Adipocyte (in vitro differentiated cells): Measurements from ENCODE around the gene TFF2.

ENCODE experiments used
- DNase-seq: peaks from one replicate; pipeline ENCODE4 v3.0.0-alpha.2; 2015; ENCODE audit warnings: low read depth
- H3K27me3 ChIP-seq: replicated peaks from 2 replicates; pipeline ENCODE4 v1.7.0; 2013; ENCODE audit warnings: mild to moderate bottlenecking, low read length, moderate library complexity; ENCODE audit not compliant: control insufficient read depth, insufficient read depth
- H3K36me3 ChIP-seq: 2 replicates; pipeline ENCODE4 v1.7.0; 2013; ENCODE audit warnings: low read length, mild to moderate bottlenecking, moderate library complexity; ENCODE audit not compliant: control insufficient read depth, insufficient read depth, severe bottlenecking
- H3K4me1 ChIP-seq: 2 replicates; pipeline ENCODE4 v1.7.0; 2013; ENCODE audit warnings: mild to moderate bottlenecking, low read length, moderate library complexity; ENCODE audit not compliant: control insufficient read depth, insufficient read depth
- H3K4me3 ChIP-seq: 2 replicates; pipeline ENCODE4 v1.7.0; 2013; ENCODE audit warnings: mild to moderate bottlenecking, low read length, moderate library complexity
- H3K9ac ChIP-seq: 2 replicates; pipeline ENCODE4 v1.7.0; 2013; ENCODE audit warnings: mild to moderate bottlenecking, low read length, moderate library complexity
- H3K9me3 ChIP-seq: 2 replicates; pipeline ENCODE4 v1.7.0; 2013; ENCODE audit warnings: mild to moderate bottlenecking, low read length, moderate library complexity; ENCODE audit not compliant: control insufficient read depth

The TFF2 gene

GRCh38 chr21:42350318-42350910 lies 380 bp downstream of the TFF2 start:
- Histone ChIP-seq H3K9me3 (peaks cover 19% of the 10 kb centered on the region), H3K36me3 (no peaks in the 10 kb centered on the region), H3K9ac (no peak overlapping the region), H3K27me3 (peaks cover 29% of the 10 kb centered on the region), H3K4me1 (no peaks in the 10 kb centered on the region), H3K4me3 (no peak overlapping the region)
- no peak for DNase-seq

DNA sequence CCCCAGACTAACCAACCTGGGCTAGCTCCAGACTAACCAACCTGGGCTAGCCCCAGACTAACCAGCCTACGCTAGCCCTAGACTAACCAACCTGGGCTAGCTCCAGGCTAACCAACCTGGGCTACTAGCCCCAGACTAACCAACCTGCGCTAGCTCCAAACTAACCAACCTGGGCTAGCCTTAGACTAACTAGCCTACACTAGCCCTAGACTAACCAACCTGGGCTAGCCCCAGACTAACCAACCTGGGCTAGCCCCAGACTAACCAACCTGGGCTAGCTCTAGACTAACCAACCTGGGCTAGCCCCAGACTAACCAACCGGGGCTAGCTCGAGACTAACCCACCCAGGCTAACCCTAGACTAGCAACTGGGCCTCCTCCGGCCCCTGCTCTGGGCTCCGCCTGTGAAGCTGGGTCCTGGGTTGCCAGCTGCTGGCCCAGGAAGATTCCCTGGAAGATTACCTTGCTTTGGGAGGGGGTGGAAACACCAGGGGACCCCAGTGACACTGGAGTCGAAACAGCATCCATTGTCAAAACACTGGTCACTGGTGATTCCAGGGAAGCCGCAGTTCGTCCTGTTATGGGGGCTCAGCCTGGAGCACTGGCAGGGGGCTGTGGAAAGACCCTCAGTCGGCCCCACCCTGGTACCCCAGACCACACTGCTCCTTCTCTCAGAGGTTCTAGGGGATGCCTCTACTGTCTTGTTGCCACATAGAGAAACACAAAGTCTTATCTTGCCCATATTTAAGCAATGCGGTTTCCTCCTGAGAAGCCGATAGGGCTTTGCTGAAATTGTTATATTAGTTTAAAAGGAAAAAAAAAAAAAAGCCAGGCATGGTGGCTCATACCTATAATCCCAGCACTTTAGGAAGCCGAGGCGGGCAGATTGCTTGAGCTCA lies 1.1 kb downstream of the TFF2 start:
- Histone ChIP-seq H3K4me1 (no peaks in the 10 kb centered on the region), H3K36me3 (no peaks in the 10 kb centered on the region), H3K4me3 (no peak overlapping the region), H3K9me3 (peaks cover 12% of the 10 kb centered on the region), H3K27me3 (peaks cover 29% of the 10 kb centered on the region), H3K9ac (no peak overlapping the region)
- no peak for DNase-seq

DNA sequence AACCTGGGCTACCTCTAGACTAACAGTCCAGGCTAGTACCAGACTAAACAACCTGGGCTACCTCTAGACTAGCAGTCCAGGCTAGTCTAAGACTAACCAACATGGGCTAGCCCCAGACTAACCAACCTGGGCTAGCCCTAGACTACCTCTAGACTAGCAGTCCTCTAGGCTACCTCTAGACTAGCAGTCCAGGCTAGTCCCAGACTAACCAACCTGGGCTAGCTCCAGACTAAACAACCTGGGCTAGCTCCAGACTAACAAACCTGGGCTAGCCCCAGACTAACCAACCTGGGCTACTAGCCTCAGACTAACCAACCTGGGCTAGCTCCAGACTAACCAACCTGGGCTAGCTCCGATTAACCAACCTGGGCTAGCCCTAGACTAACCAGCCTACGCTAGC lies 2.0 kb downstream of the TFF2 start:
- Histone ChIP-seq H3K36me3 (no peaks in the 10 kb centered on the region), H3K9ac (no peak overlapping the region), H3K27me3 (peaks cover 27% of the 10 kb centered on the region), H3K4me1 (no peaks in the 10 kb centered on the region), H3K9me3 (peaks cover 4% of the 10 kb centered on the region), H3K4me3 (no peak overlapping the region)
- DNase-seq: no peak

DNA sequence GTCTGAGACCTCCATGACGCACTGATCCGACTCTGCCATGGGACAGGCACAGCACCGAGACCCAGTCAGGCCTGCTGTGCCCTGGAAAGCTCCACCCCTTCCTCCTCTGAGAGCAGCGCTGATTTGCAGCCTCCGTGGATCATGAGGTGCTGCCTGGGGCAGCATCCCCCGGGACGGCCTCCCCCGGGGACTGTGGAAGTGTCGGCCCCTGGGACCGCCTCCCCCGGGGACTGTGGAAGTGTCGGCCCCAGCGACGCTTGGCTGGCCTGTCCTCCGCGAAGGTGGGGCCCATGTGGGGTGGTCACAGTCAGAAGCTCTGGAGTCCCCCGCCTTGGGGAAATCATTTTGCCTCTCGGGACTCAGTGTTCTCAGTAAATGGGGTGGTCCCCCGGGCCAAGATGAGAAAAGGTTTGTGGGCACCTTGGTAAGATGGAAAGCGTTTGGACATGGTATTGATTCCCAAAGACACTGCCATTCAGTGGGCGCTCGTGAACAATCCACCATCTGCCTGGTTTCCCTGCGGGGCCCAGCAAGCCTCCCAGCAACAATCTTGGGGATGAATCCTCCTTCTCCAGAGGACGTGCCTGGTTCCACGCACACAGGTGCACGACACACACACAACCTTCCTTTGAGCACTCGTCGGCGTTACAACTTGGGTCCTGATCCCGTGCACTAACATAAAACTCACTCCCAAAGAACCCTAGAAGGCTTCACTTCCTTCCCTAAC lies 3.0 kb downstream of the TFF2 start:
- Histone ChIP-seq H3K9me3 (peaks cover 4% of the 10 kb centered on the region), H3K4me3 (no peak overlapping the region), H3K4me1 (no peaks in the 10 kb centered on the region), H3K36me3 (no peaks in the 10 kb centered on the region), H3K9ac (no peak overlapping the region), H3K27me3 (peaks cover 23% of the 10 kb centered on the region)
- no peak for DNase-seq

GRCh38 chr21:42346866-42347600 lies 3.8 kb downstream of the TFF2 start:
- Histone ChIP-seq H3K4me3 (no peak overlapping the region), H3K36me3 (no peaks in the 10 kb centered on the region), H3K27me3 (peaks cover 23% of the 10 kb centered on the region), H3K9ac (no peak overlapping the region), H3K9me3 (peaks cover 4% of the 10 kb centered on the region), H3K4me1 (no peaks in the 10 kb centered on the region)
- no peak for DNase-seq

GRCh38 chr21:42346441-42346840 lies 4.4 kb downstream of the TFF2 start:
- Histone ChIP-seq H3K36me3 (no peaks in the 10 kb centered on the region), H3K27me3 (peaks cover 23% of the 10 kb centered on the region), H3K9me3 (peaks cover 4% of the 10 kb centered on the region), H3K9ac (no peak overlapping the region), H3K4me3 (no peak overlapping the region), H3K4me1 (no peaks in the 10 kb centered on the region)
- no peak for DNase-seq

GRCh38 chr21:42344631-42345030 lies 6.2 kb downstream of the TFF2 start:
- no peak overlapping the region for H3K4me3 ChIP-seq
- peaks cover 29% of the 10 kb centered on the region for H3K27me3 ChIP-seq
- no peaks in the 10 kb centered on the region for H3K36me3 ChIP-seq
- H3K9me3 ChIP-seq: peaks cover 4% of the 10 kb centered on the region
- no peak for DNase-seq
- no peaks in the 10 kb centered on the region for H3K4me1 ChIP-seq
- no peak overlapping the region for H3K9ac ChIP-seq

DNA sequence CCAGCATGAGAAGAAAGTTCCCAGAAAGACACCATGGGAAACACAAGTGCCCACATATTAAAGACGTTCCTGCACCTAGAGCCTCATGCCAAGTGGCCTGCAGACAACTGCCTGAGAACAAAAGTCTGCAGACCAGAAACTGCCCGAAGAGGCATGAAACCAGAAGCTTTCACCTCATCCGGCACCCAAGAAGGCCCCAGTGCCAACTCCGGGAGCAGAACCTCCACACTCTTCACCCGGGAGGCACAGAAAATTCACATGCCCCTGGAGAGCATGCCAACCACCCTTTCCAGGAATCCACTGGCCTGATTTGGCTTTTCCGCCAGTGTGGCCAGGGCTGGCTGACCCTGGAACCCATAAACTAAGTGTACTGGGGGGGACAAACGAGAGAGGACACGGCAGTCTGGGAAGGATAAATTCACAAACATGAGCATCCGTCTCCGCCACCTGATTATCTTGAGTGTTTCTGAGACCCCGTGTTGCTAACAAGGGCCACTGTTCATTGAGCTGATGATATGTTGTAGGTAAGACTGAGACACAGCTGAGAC lies 6.8 kb downstream of the TFF2 start:
- H3K9ac ChIP-seq: no peak overlapping the region
- no peak overlapping the region for H3K4me3 ChIP-seq
- H3K27me3 ChIP-seq: peaks cover 28% of the 10 kb centered on the region
- no peak for DNase-seq
- H3K36me3 ChIP-seq: no peaks in the 10 kb centered on the region
- no peaks in the 10 kb centered on the region for H3K4me1 ChIP-seq
- peaks cover 3% of the 10 kb centered on the region for H3K9me3 ChIP-seq

DNA sequence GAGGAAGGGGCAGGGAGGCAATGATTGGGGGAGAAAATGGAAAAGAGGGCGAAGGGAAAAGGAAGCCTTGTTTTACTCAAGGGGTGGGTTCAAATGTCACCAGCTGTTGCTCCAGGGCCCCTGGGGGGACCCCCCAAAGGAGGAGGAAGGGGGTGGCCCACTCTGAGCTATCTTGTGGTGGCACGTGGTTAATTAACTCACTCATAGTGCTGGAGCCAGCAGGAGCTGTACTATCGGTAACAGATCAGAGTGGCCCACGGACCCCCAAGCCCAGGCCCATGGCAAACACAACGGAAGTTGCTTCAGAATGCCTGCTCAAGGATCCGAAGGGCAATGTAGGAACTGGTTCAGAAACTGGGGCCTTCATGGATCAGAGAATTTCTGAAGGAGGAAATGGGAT lies 7.2 kb downstream of the TFF2 start:
- Histone ChIP-seq H3K4me1 (no peaks in the 10 kb centered on the region), H3K36me3 (no peaks in the 10 kb centered on the region), H3K9me3 (no peaks in the 10 kb centered on the region), H3K4me3 (no peak overlapping the region), H3K9ac (no peak overlapping the region), H3K27me3 (peaks cover 24% of the 10 kb centered on the region)
- no peak for DNase-seq

DNA sequence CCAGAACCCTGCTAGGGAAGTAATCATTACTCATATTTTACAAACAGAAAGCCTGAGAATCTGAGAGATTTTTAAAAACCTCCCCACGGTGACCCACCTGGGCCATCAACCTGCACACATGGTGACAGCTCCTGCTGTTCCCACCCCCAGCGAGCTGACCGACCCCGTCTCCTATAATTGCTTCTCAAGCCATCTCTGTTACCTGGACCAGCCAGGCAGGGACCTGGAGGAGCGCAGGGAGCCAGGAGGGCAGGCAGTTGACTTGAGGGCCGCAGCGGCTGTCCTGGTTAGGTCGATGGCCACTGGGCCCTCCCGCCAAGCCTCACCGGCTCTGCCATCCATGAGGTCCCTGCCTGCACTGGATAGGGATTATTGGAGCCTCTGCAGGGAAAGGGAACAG lies 7.7 kb downstream of the TFF2 start:
- no peaks in the 10 kb centered on the region for H3K36me3 ChIP-seq
- no peak for DNase-seq
- H3K4me1 ChIP-seq: no peaks in the 10 kb centered on the region
- no peak overlapping the region for H3K4me3 ChIP-seq
- no peak overlapping the region for H3K9ac ChIP-seq
- no peaks in the 10 kb centered on the region for H3K9me3 ChIP-seq
- peaks cover 21% of the 10 kb centered on the region for H3K27me3 ChIP-seq
